ENCODE measurements around the gene MRPS25.

- TF ChIP-seq EZH2 (IDR thresholded peaks at IDR 0.05) (no peak), POLR2AphosphoS5 (IDR thresholded peaks at IDR 0.05; ENCODE audit: borderline replicate concordance, low read depth, low read length) (no peak), FOXP2 (optimal IDR thresholded peaks at IDR 0.05; ENCODE audit: control extremely low read depth, extremely low read length, insufficient read depth) (no peak)
These were observed 464 bp upstream of the MRPS25 start for GRCh38 chr3:15065550-15066007.

Measured in SK-N-MC (cell line).